ENCODE results near the gene APOL4.
"Not testable (repeated sequence)": the region's sequence is repeated elsewhere in the genome, so short reads cannot be mapped to it uniquely, and the experiment has no call there.

The APOL4 gene, protein sequence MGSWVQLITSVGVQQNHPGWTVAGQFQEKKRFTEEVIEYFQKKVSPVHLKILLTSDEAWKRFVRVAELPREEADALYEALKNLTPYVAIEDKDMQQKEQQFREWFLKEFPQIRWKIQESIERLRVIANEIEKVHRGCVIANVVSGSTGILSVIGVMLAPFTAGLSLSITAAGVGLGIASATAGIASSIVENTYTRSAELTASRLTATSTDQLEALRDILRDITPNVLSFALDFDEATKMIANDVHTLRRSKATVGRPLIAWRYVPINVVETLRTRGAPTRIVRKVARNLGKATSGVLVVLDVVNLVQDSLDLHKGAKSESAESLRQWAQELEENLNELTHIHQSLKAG

DNA sequence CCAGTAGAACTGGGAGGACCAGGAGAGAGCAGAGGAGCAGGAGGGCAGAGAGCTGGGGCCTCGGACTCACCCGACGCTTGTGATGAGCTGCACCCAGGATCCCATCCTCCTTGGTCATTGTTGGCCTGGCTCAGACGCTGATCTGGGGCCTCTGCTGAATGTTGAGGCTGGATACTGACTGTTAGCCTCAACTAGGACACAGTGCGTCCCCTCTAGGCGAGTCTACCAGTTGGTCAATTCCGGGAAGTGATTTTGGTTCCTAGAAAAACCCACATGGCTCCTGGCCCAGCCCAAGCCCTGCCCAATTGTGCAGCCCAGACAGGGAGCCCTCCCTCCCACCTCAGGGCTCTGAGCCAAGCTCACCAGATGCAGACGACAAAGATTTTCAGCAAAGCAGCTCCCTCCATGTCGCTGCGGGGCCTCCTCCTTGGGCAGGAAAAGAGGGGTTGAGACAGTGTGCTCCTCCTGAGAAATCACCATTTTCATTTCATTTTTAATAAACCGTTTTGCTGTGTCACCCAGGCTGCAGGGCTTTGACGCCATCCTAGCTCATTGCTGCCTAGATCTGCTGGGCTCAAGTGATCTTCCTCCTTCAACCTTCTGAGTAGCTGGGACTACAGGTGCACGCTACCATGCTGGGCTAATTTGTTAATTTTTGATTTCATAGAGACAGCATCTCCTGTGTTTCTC, at the start of gene APOL4:
APOL4 (minus strand) TSS at position 180 of the 690 bp plus-strand sequence; CDS start at position 105, 75 bp downstream.
- no peak for DNase-seq (ENCODE audit: low read depth, low spot score)
- no peaks in the 10 kb centered on the region for H3K36me3 ChIP-seq (ENCODE audit: insufficient read depth, low read length)
- H3K27ac ChIP-seq, result no peak within 1 kb of the TSS
- H3K9ac ChIP-seq (ENCODE audit: insufficient read length), result no peak within 1 kb of the TSS
- H3K4me3 ChIP-seq, result no peak within 1 kb of the TSS
- H3K9me3 ChIP-seq (ENCODE audit: low read depth, low read length), result no peaks in the 10 kb centered on the region
- no peak for TF ChIP-seq EZH2 (IDR thresholded peaks at IDR 0.05)

DNA sequence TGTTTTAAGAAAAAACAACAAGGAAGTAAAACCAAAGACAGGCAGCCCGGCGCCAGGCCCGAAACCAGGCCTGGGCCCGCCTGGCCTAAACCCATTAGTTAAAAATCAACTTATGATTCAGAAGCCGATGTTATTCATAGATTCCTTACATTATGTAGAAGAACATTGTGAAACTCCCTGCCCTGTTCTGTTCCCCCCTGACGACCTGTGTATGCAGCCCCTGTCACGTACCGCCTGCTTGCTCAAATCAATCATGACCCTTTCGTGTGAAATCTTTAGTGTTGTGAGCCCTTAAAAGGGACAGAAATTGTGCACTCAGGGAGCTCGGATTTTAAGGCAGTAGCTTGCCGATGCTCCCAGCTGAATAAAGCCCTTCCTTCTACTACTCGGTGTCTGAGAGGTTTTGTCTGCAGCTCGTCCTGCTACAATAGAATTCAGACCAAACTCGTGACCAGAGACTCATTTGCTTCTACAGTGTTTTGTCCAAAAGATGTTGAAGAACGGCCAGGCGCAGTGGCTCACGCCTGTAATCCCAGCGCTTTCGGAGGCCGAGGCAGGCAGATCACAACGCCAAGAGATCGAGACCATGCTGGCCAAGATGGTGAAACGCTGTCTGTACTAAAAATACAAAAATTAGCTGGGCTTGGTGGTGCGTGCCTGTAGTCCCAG, 48.8 kb upstream of the APOL4 start:
- H3K36me3 ChIP-seq (ENCODE audit: insufficient read depth, low read length); H3K27ac ChIP-seq; H3K9me3 ChIP-seq (ENCODE audit: low read depth, low read length); DNase-seq (ENCODE audit: low read depth, low spot score); H3K9ac ChIP-seq (ENCODE audit: insufficient read length); H3K4me3 ChIP-seq: not testable (repeated sequence)

- no peaks in the 10 kb centered on the region for H3K9me3 ChIP-seq (ENCODE audit: low read depth, low read length)
- H3K36me3 ChIP-seq (ENCODE audit: insufficient read depth, low read length), result no peaks in the 10 kb centered on the region
- H3K9ac ChIP-seq (ENCODE audit: insufficient read length), result no peak overlapping the region
- H3K4me3 ChIP-seq, result no peak overlapping the region
- H3K27ac ChIP-seq, result no peak overlapping the region
- no peak for DNase-seq (ENCODE audit: low read depth, low spot score)
- no peak for TF ChIP-seq FOXP2 (optimal IDR thresholded peaks at IDR 0.05; ENCODE audit: control extremely low read depth, extremely low read length, insufficient read depth)
- no peak for TF ChIP-seq EZH2 (IDR thresholded peaks at IDR 0.05)
- TF ChIP-seq POLR2AphosphoS5 (IDR thresholded peaks at IDR 0.05; ENCODE audit: borderline replicate concordance, low read depth, low read length), result no peak
Measured at GRCh38 chr22:36249160-36249559, 47.6 kb upstream of the APOL4 start.

GRCh38 chr22:36247955-36248354, 46.3 kb upstream of the APOL4 start:
- H3K27ac ChIP-seq, result no peak overlapping the region
- no peaks in the 10 kb centered on the region for H3K9me3 ChIP-seq (ENCODE audit: low read depth, low read length)
- no peak overlapping the region for H3K4me3 ChIP-seq

GRCh38 chr22:36246718-36247117, 45.1 kb upstream of the APOL4 start:
- Histone ChIP-seq H3K9me3 (ENCODE audit: low read depth, low read length) (no peaks in the 10 kb centered on the region), H3K9ac (ENCODE audit: insufficient read length) (no peak overlapping the region)
- TF ChIP-seq FOXP2 (optimal IDR thresholded peaks at IDR 0.05; ENCODE audit: control extremely low read depth, extremely low read length, insufficient read depth) (no peak), POLR2AphosphoS5 (IDR thresholded peaks at IDR 0.05; ENCODE audit: borderline replicate concordance, low read depth, low read length) (no peak), EZH2 (IDR thresholded peaks at IDR 0.05) (no peak)

More at GRCh38 chr22:36247955-36248354, 46.3 kb upstream of the APOL4 start:
- DNase-seq (ENCODE audit: low read depth, low spot score), result no peak
- no peaks in the 10 kb centered on the region for H3K36me3 ChIP-seq (ENCODE audit: insufficient read depth, low read length)
- TF ChIP-seq EZH2 (IDR thresholded peaks at IDR 0.05) (no peak), FOXP2 (optimal IDR thresholded peaks at IDR 0.05; ENCODE audit: control extremely low read depth, extremely low read length, insufficient read depth) (no peak), POLR2AphosphoS5 (IDR thresholded peaks at IDR 0.05; ENCODE audit: borderline replicate concordance, low read depth, low read length) (no peak)
- H3K9ac ChIP-seq (ENCODE audit: insufficient read length), result no peak overlapping the region

DNA sequence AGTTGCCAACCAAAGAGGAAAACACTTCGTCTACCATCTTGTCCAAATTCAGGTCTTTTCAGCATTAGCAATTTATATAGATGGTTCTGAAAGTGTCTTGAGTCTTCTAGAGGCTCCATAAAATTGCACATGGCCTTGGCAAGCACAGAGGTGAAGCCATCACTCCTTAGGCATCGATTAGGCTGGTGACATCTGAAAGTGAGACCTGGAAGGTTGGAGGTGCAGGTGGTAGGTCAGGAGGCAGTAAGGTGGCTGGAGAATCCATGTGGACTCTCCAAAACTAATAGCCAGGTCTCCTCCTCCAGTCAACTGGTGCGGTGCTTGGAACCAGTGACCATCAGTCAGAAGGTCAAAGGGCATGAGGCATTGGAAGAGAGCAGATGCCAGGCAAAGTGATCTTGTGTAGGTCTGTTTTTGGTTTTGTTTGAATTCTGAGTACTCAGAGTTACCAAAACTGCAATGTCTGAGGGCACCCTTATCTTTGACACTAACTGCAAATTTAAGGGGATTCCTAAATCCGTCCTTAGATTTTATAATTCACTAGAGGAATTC, 44.3 kb upstream of the APOL4 start:
- TF ChIP-seq POLR2AphosphoS5 (IDR thresholded peaks at IDR 0.05; ENCODE audit: borderline replicate concordance, low read depth, low read length), result no peak
- no peak for TF ChIP-seq FOXP2 (optimal IDR thresholded peaks at IDR 0.05; ENCODE audit: control extremely low read depth, extremely low read length, insufficient read depth)
- TF ChIP-seq EZH2 (IDR thresholded peaks at IDR 0.05), result no peak
- Histone ChIP-seq H3K36me3 (ENCODE audit: insufficient read depth, low read length) (no peaks in the 10 kb centered on the region), H3K9me3 (ENCODE audit: low read depth, low read length) (no peaks in the 10 kb centered on the region), H3K4me3 (no peak overlapping the region), H3K27ac (no peak overlapping the region), H3K9ac (ENCODE audit: insufficient read length) (no peak overlapping the region)
- no peak for DNase-seq (ENCODE audit: low read depth, low spot score)

More at GRCh38 chr22:36246718-36247117, 45.1 kb upstream of the APOL4 start:
- H3K36me3 ChIP-seq (ENCODE audit: insufficient read depth, low read length), result no peaks in the 10 kb centered on the region
- H3K27ac ChIP-seq, result no peak overlapping the region
- no peak for DNase-seq (ENCODE audit: low read depth, low spot score)
- H3K4me3 ChIP-seq, result no peak overlapping the region

- no peak for DNase-seq (ENCODE audit: low read depth, low spot score)
- Histone ChIP-seq H3K36me3 (ENCODE audit: insufficient read depth, low read length) (no peaks in the 10 kb centered on the region), H3K27ac (no peak overlapping the region), H3K9ac (ENCODE audit: insufficient read length) (no peak overlapping the region), H3K4me3 (no peak overlapping the region), H3K9me3 (ENCODE audit: low read depth, low read length) (no peaks in the 10 kb centered on the region)
- TF ChIP-seq EZH2 (IDR thresholded peaks at IDR 0.05) (no peak), POLR2AphosphoS5 (IDR thresholded peaks at IDR 0.05; ENCODE audit: borderline replicate concordance, low read depth, low read length) (no peak), FOXP2 (optimal IDR thresholded peaks at IDR 0.05; ENCODE audit: control extremely low read depth, extremely low read length, insufficient read depth) (no peak)
Measured at GRCh38 chr22:36244522-36245391, 43.1 kb upstream of the APOL4 start.

DNA sequence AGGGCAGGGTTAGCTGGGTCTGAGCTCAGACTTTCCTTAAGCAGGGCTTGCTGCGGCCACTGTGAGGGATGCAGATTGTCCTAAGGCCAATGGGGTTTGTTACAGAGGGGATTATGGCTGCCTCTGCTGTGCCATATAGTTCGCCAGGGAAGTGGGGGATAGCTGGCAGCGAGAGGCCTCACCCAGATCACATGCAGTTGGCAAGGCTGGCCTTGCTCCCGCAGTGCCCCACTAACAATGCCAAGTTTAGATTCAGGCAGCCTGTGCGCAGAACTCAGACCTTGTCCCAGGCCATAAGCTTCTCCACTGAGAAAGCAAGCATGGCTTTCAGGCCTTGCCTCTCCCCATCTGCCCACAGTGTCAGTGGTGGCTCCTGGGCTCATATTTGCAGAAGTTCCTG, 42.4 kb upstream of the APOL4 start:
- Histone ChIP-seq H3K27ac (no peak overlapping the region), H3K36me3 (ENCODE audit: insufficient read depth, low read length) (no peaks in the 10 kb centered on the region), H3K9me3 (ENCODE audit: low read depth, low read length) (no peaks in the 10 kb centered on the region), H3K9ac (ENCODE audit: insufficient read length) (no peak overlapping the region), H3K4me3 (no peak overlapping the region)
- TF ChIP-seq POLR2AphosphoS5 (IDR thresholded peaks at IDR 0.05; ENCODE audit: borderline replicate concordance, low read depth, low read length), result no peak
- no peak for TF ChIP-seq EZH2 (IDR thresholded peaks at IDR 0.05)
- TF ChIP-seq FOXP2 (optimal IDR thresholded peaks at IDR 0.05; ENCODE audit: control extremely low read depth, extremely low read length, insufficient read depth), result no peak
- no peak for DNase-seq (ENCODE audit: low read depth, low spot score)
